ENCODE measurements around the gene ZNF653. TPM values are rescaled to one million over a fixed set of nuclear protein-coding genes. Genes with fewer than 3 reads are reported as not detected.

Gene ZNF653
- total and polyA plus RNA-seq, 2 of the 8 experiments (the other 6 are each of a cell fraction or from before 2014, with no cell fraction given) = 7.0 to 7.9 TPM

DNA sequence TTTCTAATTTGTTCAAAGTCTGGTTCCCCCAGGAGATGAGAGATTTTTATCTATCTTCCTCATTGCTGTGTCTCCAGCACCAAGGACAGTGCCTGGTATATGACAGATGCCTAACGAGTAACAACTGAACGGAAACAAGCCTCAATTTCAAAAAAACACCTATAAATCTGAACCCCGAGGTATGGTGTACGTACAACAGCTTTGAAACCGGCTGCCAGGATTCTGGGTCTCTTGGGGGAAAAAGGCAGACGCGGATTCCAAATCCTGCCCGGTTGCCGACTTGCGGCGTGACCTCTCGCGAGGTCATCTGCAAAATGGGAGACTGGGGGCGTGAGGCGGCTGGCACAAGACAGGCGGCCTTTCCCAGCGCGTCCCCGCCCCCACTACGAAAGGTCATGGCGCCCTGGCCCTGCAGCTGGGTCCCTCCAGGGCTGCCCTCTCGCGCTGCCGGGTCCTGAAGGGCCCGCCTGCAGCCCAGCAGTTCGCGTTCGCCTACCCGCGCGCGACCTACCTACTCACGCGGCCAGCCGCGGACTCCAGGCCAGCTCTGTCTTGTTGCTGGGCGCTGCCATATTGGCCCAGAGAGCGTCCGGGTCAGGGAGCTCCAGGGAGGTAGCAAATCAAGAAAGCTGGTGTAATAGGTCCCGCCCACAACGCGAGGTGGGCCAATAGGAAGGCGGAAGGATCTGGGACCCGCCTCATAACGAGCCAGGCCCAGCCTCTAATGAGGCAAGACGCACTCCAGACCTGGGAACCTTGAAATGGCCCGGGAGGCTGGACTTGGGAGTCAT lies 23.1 kb upstream of the ZNF653 start, which contains the start of gene ECSIT (continued):
- TF ChIP-seq TCF12 (IDR thresholded peaks at IDR 0.05; ENCODE audit: low read depth, low read length) (no peak), PHF8 (conservative IDR thresholded peaks at IDR 0.05; ENCODE audit: low read depth, low read length) (peak; percentile 99), RAD21 (IDR thresholded peaks at IDR 0.05 in 1 of 2, conservative IDR thresholded peaks at IDR 0.05 in 1 of 2; ENCODE audit: low read depth in 2 of 2, low read length in 2 of 2) (no peak), CBX5 (IDR thresholded peaks at IDR 0.05; ENCODE audit: low read depth, low read length) (no peak), SIX5 (IDR thresholded peaks at IDR 0.05; ENCODE audit: low read depth, low read length) (no peak), POU5F1 (IDR thresholded peaks at IDR 0.05; ENCODE audit: low read depth, low read length) (no peak), CREB1 (IDR thresholded peaks at IDR 0.05) (no peak), CBX8 (IDR thresholded peaks at IDR 0.05; ENCODE audit: borderline replicate concordance, low read depth, low read length) (no peak), KDM4A (IDR thresholded peaks at IDR 0.05; ENCODE audit: low read depth, low read length, severe bottlenecking) (peak; percentile 84), SP1 (IDR thresholded peaks at IDR 0.05; ENCODE audit: low read depth, low read length) (peak; percentile 76; the same call in 1 of the 2 replicates), NRF1 (IDR thresholded peaks at IDR 0.05; ENCODE audit: low read depth, low read length) (no peak), JUN (IDR thresholded peaks at IDR 0.05; ENCODE audit: low read depth, low read length) (no peak), POLR2A (IDR thresholded peaks at IDR 0.05; ENCODE audit: control extremely low read depth in 1 of 2, low read depth in 2 of 2, low read length in 2 of 2) (peak; percentile 66 to 91), SRF (IDR thresholded peaks at IDR 0.05; ENCODE audit: low read depth, low read length) (no peak), BACH1 (IDR thresholded peaks at IDR 0.05; ENCODE audit: low read length) (no peak), RNF2 (IDR thresholded peaks at IDR 0.05; ENCODE audit: borderline replicate concordance, low read depth, low read length, missing control alignments, poor library complexity, severe bottlenecking) (no peak), SP2 (IDR thresholded peaks at IDR 0.05; ENCODE audit: low read length) (peak; percentile 18; the same call in 1 of the 2 replicates), JUND (IDR thresholded peaks at IDR 0.05; ENCODE audit: low read length) (no peak)
- TF ChIP-seq, protein P1, sequence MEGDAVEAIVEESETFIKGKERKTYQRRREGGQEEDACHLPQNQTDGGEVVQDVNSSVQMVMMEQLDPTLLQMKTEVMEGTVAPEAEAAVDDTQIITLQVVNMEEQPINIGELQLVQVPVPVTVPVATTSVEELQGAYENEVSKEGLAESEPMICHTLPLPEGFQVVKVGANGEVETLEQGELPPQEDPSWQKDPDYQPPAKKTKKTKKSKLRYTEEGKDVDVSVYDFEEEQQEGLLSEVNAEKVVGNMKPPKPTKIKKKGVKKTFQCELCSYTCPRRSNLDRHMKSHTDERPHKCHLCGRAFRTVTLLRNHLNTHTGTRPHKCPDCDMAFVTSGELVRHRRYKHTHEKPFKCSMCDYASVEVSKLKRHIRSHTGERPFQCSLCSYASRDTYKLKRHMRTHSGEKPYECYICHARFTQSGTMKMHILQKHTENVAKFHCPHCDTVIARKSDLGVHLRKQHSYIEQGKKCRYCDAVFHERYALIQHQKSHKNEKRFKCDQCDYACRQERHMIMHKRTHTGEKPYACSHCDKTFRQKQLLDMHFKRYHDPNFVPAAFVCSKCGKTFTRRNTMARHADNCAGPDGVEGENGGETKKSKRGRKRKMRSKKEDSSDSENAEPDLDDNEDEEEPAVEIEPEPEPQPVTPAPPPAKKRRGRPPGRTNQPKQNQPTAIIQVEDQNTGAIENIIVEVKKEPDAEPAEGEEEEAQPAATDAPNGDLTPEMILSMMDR (IDR thresholded peaks at IDR 0.05; ENCODE audit: control extremely low read depth in 1 of 3, insufficient read depth in 1 of 3, low read depth in 1 of 3, low read length in 3 of 3) = no peak
